Neutrophil (primary cell): Measurements from ENCODE around the gene ASPSCR1.

Experiments used
- H3K27ac ChIP-seq: fragments of 200-600 bp; sonication (generic); 2 replicates; pipeline ENCODE4 v1.5.1; 2016; ENCODE audit warnings: mild to moderate bottlenecking, moderate library complexity
- H3K27me3 ChIP-seq: fragments of 200-600 bp; sonication (generic); 2 replicates; pipeline ENCODE4 v1.6.0; 2016; ENCODE audit warnings: mild to moderate bottlenecking
- H3K36me3 ChIP-seq: fragments of 200-600 bp; sonication (generic); 2 replicates; pipeline ENCODE4 v1.5.1; 2017
- H3K4me1 ChIP-seq, 2 experiments: fragments of 200-600 bp in 1 of 2; sonication (generic) in 1 of 2; 1 replicate in 1 of 2; 2 replicates in 1 of 2; pipeline versions ENCODE4 v1.5.1 to v1.6.1; 2013 to 2016; ENCODE audit warnings: low read depth in 1 of 2, low read length in 1 of 2, mild to moderate bottlenecking in 1 of 2, moderate library complexity in 1 of 2; ENCODE audit not compliant: control insufficient read depth in 1 of 2, insufficient read depth in 1 of 2
- H3K4me3 ChIP-seq, 2 experiments: fragments of 200-600 bp in 1 of 2; sonication (generic) in 1 of 2; 1 replicate in 1 of 2; 2 replicates in 1 of 2; pipeline ENCODE4 v1.5.1; 2013 to 2016; ENCODE audit warnings: low read depth in 1 of 2, low read length in 1 of 2, mild to moderate bottlenecking in 1 of 2, moderate library complexity in 1 of 2
- H3K9me3 ChIP-seq: fragments of 200-600 bp; sonication (generic); 2 replicates; pipeline ENCODE4 v1.5.1; 2016
- CTCF ChIP-seq: fragments of 200-600 bp; sonication (generic); IDR thresholded peaks from 2 replicates; pipeline ENCODE4 v1.5.1; 2016; ENCODE audit warnings: antibody characterized with exemption

Gene ASPSCR1

GRCh38 chr17:82023447-82024241, 46.2 kb downstream of the ASPSCR1 start:
- peaks cover 25 to 26% of the 10 kb centered on the region in 2 experiments for H3K4me1 ChIP-seq
- H3K36me3 ChIP-seq: peaks cover 2% of the 10 kb centered on the region
- H3K27ac ChIP-seq: peak overlapping the region; percentile 31
- no peaks in the 10 kb centered on the region for H3K27me3 ChIP-seq
- TF ChIP-seq CTCF: no peak
- peak overlapping the region; percentile 73 to 100 for H3K4me3 ChIP-seq
- H3K9me3 ChIP-seq: no peaks in the 10 kb centered on the region

DNA sequence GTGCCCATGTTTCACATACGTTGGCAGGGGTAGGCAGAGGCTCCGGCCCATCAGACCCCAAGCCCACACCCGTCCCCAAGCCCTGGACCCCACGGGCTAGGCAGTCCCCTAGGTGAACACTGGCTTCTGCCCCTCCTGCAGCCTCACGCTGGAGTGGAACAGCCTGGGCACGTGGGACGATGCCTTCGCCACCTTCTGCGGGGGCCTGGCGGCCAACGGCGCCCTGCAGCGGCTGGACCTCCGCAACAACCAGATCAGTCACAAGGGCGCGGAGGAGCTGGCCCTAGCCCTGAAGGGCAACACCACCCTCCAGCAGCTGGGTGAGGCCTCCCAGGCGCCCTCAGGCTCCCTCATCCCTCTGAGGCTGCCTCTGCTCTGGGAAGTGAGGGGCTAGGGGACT, 47.4 kb downstream of the ASPSCR1 start:
- peaks cover 27 to 30% of the 10 kb centered on the region in 2 experiments for H3K4me1 ChIP-seq
- no peaks in the 10 kb centered on the region for H3K36me3 ChIP-seq
- no peak overlapping the region for H3K27ac ChIP-seq
- no peak overlapping the region for H3K4me3 ChIP-seq
- no peak for TF ChIP-seq CTCF
- no peaks in the 10 kb centered on the region for H3K9me3 ChIP-seq
- no peaks in the 10 kb centered on the region for H3K27me3 ChIP-seq

DNA sequence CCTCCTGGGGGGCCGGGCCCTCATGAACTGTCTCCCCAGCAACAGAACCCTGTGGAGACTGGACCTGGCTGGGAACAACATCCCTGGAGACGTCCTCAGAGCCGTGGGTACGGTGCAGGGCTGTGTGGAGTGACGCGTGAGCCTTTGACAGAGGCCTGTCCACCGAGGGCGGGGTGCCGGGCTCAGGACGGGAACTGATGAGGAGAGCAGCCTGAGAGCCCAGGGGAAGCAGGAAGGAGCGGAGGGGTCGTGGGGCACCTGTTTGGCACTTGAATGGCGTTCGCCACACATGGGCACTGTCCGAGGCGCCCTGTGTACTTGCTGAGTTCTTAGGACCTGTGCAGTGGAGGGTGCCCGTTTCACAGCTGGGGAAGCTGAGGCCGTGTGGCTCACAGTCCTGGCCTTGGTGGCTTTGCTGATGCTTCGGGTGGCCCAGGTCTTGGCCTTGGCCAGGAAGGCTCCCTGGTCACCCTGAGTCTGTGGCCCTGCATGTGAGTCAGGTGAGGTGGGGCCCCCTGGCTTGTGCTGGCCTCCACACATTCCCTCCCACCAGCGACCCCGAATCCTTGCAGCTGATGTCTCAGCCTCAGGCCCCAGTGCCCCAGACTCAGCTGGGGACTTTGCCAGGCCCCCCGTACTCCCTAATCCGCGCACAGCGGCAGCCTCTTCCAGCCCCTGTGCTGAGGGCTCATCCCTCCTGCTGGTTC, 48.1 kb downstream of the ASPSCR1 start:
- no peak for TF ChIP-seq CTCF
- Histone ChIP-seq H3K27me3 (peaks cover 4% of the 10 kb centered on the region), H3K4me1 (peaks cover 34 to 37% of the 10 kb centered on the region in 2 experiments), H3K9me3 (no peaks in the 10 kb centered on the region), H3K36me3 (no peaks in the 10 kb centered on the region), H3K27ac (no peak overlapping the region), H3K4me3 (no peak overlapping the region)

GRCh38 chr17:82028246-82028645, 50.8 kb downstream of the ASPSCR1 start:
- Histone ChIP-seq H3K4me1 (peaks cover 28 to 35% of the 10 kb centered on the region in 2 experiments), H3K9me3 (no peaks in the 10 kb centered on the region), H3K27ac (no peak overlapping the region), H3K36me3 (no peaks in the 10 kb centered on the region), H3K27me3 (peaks cover 24% of the 10 kb centered on the region), H3K4me3 (no peak overlapping the region)
- no peak for TF ChIP-seq CTCF

GRCh38 chr17:82028966-82029365, 51.5 kb downstream of the ASPSCR1 start:
- H3K36me3 ChIP-seq: no peaks in the 10 kb centered on the region
- H3K4me1 ChIP-seq: peaks cover 21 to 28% of the 10 kb centered on the region in 2 experiments
- peaks cover 24% of the 10 kb centered on the region for H3K27me3 ChIP-seq
- no peaks in the 10 kb centered on the region for H3K9me3 ChIP-seq
- no peak overlapping the region for H3K27ac ChIP-seq
- H3K4me3 ChIP-seq: no peak overlapping the region
- no peak for TF ChIP-seq CTCF
